GM21515 (cell line): ENCODE results near the gene FAXC.

Experiments used
- ATAC-seq: cut with Tn5 transposase; IDR thresholded peaks from one replicate; pipeline ENCODE4 v1.9.1; 2021; ENCODE audit not compliant: unreplicated experiment

FAXC gene

GRCh38 chr6:99349171-99350141 is at the start of gene FAXC:
FAXC (minus strand) TSS chr6:99349674; CDS start chr6:99349372, 302 bp downstream.
- peak; percentile 54 for ATAC-seq

GRCh38 chr6:99397287-99397686 is 47.8 kb upstream of the FAXC start:
- ATAC-seq = no peak

- ATAC-seq = peak; percentile 81
Observed at GRCh38 chr6:99393698-99394531, 44.4 kb upstream of the FAXC start, which contains the start of gene COQ3. COQ3 (minus strand) TSS chr6:99394195; CDS start chr6:99394179, 16 bp downstream.

- ATAC-seq = peak; percentile 18
Observed at GRCh38 chr6:99393366-99393697, 43.9 kb upstream of the FAXC start.

DNA sequence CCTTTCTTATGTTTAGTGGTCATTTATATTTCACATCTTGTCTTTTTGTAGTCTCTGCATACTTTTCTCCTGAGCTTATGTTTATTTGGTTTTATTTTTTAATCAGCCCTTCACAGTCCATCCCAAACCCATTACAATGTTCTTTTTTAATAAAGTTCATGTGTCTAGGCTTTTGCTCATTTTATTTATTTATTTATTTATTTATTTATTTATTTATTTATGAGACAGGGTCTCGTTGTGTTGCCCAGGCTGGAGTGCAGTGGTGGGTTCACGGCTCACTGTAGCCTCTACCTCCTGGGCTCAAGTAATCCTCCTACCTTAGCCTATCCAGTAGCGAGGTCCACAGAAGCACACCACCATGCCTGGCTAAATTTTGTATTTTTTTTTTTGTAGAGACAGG is 41.4 kb upstream of the FAXC start:
- ATAC-seq = no peak

DNA sequence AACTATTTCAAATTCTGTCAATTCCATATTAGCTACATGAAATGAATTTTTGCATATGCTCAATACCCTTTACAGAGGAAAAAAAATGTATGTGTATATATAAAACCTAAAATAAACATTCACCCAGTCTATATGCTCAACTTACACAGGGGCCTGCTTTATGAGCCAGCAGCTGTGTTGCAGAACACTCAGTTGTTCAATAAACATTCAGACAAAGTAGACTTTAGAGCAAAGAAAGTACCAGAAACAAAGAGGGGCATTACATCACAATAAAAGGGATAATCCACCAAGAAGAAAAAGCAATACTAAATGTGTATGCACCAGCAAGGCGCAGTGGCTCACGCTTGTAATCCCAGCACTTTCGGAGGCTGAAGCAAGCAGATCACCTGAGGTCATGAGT is 35.0 kb upstream of the FAXC start:
- no peak for ATAC-seq

GRCh38 chr6:99378636-99379035 is 29.2 kb upstream of the FAXC start:
- ATAC-seq = no peak

DNA sequence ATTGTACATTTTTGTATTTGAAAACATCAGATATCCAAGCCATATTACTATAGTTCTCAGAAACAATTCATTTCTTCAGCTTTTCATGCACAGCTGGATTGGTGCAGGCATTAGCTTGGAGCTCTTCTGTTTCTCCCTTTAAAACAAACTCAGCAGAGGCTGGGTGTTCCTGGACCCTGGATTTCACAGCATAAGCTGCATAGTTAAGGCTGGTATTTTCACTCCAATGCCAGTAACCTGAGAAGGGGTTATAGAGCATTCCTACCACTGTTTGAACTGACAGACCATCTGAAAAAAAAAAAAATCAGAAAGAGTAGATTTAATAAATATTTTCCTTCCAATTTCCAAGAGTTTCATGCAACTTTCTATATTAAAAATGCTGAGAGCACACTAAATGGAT is 20.1 kb upstream of the FAXC start:
- no peak for ATAC-seq

DNA sequence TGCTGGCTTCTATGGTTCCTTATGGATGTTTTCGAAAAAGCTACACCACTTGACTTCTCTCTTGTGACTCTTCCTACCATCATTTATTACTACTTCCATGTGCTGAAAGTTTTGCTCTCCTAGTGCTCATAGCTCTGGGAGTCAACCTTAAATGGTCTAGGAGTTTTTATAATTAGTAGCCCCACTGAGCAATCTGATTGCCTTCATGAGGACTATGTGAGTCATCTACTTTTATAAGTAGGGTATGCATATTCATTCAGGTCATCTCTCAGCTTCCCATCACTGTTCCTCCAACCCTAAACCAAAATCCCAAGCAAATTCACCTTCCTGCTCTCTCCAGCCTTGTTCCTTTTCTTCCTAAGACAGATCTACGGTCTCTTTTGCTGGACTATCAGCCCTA is 17.4 kb upstream of the FAXC start:
- no peak for ATAC-seq

GRCh38 chr6:99364026-99364425 is 14.6 kb upstream of the FAXC start:
- peak; percentile 81 for ATAC-seq

DNA sequence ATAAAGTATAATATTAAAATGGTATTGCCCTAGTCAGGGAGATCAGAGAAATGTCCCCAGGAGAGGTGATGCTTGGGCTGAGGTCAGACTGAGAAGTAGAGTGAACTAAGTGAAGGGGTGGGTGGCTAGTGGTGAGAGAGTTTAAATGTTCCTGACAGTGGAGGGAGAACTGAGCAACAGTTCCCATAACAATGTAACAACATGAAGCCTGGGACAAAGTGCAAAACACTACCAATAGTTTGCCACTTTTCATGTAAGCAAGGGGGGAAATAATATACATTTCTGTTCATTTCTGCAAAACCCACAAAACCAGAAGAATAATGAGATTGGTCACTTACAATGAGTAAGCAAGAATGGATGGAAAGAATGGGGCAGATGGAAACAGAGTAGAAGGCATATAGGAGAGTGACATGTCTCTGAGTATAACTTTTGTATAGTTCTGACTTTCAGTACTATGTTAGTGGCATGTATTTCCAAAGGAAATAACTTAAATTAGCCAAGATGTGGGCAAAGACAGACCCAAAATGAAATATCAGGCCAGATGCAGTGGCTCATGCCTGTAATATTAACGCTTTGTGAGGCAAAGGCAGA is 13.3 kb upstream of the FAXC start:
- ATAC-seq = no peak

- ATAC-seq = no peak
Observed at GRCh38 chr6:99359800-99360199, 10.3 kb upstream of the FAXC start.

DNA sequence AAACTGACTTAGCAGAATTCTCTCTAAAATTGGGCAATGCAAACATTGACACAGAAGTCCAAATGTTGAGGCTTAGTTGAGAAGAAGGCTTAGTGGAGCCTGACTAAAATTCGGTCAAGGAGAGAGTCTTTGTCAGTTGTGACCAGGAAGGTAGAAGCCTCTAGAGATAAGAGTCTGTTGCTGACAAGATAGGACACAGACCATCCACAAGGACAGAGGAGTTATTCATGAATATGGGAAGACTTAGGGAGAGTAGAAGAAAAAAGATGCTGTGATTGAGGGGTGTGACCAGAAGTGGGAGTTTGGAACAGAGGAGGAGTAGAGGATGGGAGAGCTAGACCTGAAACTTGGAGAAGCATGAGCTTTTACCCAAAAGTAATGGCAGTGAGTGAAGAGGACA is 7.2 kb upstream of the FAXC start:
- no peak for ATAC-seq

DNA sequence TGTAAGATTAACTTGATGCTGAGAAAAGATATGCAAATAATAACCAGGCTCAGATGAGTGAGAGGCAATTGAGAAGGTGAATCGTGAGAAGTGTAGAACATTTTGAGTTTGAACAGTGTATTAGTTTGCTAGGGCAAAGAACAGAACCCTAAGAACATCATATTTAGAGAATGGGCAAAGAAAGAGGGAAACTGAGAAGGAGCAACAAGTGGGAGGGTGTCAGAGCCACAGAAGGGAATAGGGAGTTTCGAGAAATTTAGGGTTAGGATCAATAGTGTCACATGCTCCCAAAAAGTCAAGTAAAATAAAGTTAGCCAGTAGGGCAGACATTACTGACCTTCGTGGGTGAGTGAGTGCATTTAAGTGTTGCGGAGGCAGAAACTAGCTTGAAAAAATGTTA is 5.5 kb upstream of the FAXC start:
- ATAC-seq = no peak

GRCh38 chr6:99353126-99353525 is 3.7 kb upstream of the FAXC start:
- ATAC-seq = no peak

GRCh38 chr6:99350573-99350972 is 1.1 kb upstream of the FAXC start:
- ATAC-seq = no peak

DNA sequence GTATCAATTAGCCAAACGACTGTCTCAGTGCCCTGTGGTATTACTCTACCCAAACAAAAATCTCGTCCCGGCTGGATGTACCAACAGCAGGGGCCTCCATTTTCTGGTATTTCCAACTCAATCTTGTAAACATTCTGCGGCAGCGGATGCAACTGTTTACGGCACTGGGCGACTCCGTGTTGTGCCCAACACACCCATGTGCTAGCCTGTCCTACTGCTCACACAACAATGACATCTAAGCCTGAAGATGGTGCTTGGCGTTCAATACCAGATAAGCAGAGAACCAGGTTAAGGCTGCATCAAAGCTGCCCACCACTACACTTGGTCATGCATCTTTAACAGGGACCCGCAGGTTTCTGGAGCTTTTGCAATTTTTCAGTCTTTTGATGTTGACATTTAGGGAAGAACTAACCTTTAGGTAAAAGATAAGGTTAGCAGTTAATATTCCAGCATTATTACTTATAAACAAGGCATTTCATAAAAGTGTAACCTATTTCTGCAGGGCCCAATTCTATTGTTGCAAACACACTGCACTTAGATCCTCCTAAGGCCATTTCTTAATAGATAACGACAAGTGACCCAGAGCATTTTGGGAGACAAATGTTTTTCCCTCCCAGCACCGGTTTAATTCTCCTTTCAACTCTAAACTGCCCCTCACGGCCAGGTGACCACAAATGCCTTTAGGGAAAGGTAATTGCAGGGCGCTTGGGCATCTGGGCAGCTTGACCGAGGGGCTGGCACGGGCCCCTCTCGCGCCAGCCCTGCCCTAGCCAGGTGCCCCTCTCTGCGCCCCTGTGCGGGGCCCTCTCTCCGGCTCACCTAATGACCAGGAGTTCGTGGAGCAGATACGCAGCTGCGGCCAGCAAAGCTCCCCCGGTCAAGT is 945 bp downstream of the FAXC start:
- no peak for ATAC-seq

DNA sequence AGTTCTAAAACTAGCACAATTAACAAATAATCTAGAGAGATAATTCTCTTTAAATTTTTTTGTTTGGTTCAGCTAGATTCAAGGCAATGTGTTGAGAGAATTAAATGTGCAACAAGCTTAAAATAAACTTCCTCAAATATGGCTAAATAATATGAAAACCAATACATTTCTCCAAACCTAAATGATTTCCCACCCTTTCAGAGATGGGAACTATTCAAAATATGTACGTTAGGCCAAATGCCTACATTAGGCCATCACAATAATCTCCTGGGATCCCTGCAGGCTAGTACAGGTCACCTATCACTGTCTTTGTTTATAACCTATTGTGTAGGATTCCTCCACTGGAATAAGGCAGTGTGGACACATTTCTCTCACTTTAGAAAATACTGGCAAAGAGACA is 1.7 kb downstream of the FAXC start:
- ATAC-seq = no peak

DNA sequence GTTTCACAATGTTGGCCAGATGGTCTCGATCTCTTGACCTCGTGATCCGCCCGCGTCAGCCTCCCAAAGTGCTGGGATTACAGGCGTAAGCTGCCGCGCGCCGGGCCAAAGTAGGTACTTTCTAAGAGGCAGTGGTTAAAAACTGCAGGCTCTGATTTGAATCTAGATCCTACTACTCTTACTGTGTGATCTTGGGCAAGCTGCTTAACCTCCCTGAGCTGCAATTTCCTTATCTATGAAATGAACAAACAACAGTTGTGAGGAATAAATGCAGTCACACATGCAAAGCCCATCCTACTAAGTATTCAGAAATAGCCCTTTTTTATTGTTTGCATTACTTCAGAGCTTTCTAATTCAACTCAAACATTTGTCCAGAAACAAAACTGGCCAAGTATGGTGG is 2.9 kb downstream of the FAXC start:
- no peak for ATAC-seq

GRCh38 chr6:99345164-99345563 is 4.3 kb downstream of the FAXC start:
- no peak for ATAC-seq

DNA sequence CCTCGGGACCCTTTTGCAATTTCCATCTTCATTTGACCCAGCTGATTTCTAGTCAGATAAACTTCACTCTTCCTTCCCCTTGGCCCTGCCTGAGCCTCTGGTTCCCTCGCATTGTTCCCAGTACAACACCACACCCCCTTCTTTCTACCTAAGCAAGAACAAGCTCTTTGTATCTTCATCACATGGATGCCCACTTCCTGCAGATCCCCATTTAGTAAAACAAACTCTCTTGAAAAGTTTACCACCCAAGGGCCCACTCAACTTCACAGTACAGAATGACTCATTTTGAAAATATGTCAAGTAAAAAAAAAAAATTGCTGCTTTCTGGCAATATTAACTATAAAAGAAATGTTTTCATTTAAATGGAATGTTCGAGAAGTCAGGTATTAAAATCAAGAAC is 5.2 kb downstream of the FAXC start:
- no peak for ATAC-seq
